ENCODE data around the gene SLC34A1. TPM values are rescaled to one million over a fixed set of nuclear protein-coding genes. Genes with fewer than 3 reads are reported as not detected.
A peak's percentile ranks its signal among the peaks of the same experiment; 100 is the strongest.

The SLC34A1 gene
- total RNA-seq, 1 donor from 2014 or later, result not detected

- Mint-ChIP-seq H3K4me3 (ENCODE audit: low read depth) (peak overlapping the region; percentile 75), H3K4me1 (ENCODE audit: low read depth) (peaks cover 10% of the 10 kb centered on the region), H3K27ac (no peak overlapping the region), H3K9me3 (ENCODE audit: low read depth) (no peaks in the 10 kb centered on the region), H3K27me3 (peaks cover 11% of the 10 kb centered on the region), H3K36me3 (ENCODE audit: insufficient read depth) (no peaks in the 10 kb centered on the region)
- DNase-seq (ENCODE audit: low spot score, unreplicated experiment), result no peak
- no peak for TF ChIP-seq CTCF (IDR thresholded peaks at IDR 0.05; ENCODE audit: unreplicated experiment)
Measured at GRCh38 chr5:177371120-177372033, 12.9 kb upstream of the SLC34A1 start.

GRCh38 chr5:177372034-177372896 lies 12.0 kb upstream of the SLC34A1 start:
- H3K9me3 Mint-ChIP-seq (ENCODE audit: low read depth), result no peaks in the 10 kb centered on the region
- TF ChIP-seq CTCF (IDR thresholded peaks at IDR 0.05; ENCODE audit: unreplicated experiment), result no peak
- H3K27ac Mint-ChIP-seq, result no peak overlapping the region
- H3K4me1 Mint-ChIP-seq (ENCODE audit: low read depth), result peaks cover 4% of the 10 kb centered on the region
- H3K36me3 Mint-ChIP-seq (ENCODE audit: insufficient read depth), result no peaks in the 10 kb centered on the region
- DNase-seq (ENCODE audit: low spot score, unreplicated experiment), result no peak
- peak overlapping the region; percentile 35 for H3K4me3 Mint-ChIP-seq (ENCODE audit: low read depth)
- H3K27me3 Mint-ChIP-seq, result peaks cover 11% of the 10 kb centered on the region

GRCh38 chr5:177372910-177373309 lies 11.3 kb upstream of the SLC34A1 start:
- H3K9me3 Mint-ChIP-seq (ENCODE audit: low read depth), result no peaks in the 10 kb centered on the region
- TF ChIP-seq CTCF (IDR thresholded peaks at IDR 0.05; ENCODE audit: unreplicated experiment), result no peak
- H3K4me1 Mint-ChIP-seq (ENCODE audit: low read depth), result peaks cover 4% of the 10 kb centered on the region
- H3K27me3 Mint-ChIP-seq, result peaks cover 11% of the 10 kb centered on the region
- no peak for DNase-seq (ENCODE audit: low spot score, unreplicated experiment)
- no peaks in the 10 kb centered on the region for H3K36me3 Mint-ChIP-seq (ENCODE audit: insufficient read depth)
- no peak overlapping the region for H3K27ac Mint-ChIP-seq
- H3K4me3 Mint-ChIP-seq (ENCODE audit: low read depth), result no peak overlapping the region

- Mint-ChIP-seq H3K9me3 (ENCODE audit: low read depth) (no peaks in the 10 kb centered on the region), H3K27ac (no peak overlapping the region)
- no peak for DNase-seq (ENCODE audit: low spot score, unreplicated experiment)
Measured at GRCh38 chr5:177373806-177374205, 10.4 kb upstream of the SLC34A1 start.

More at GRCh38 chr5:177373806-177374205, 10.4 kb upstream of the SLC34A1 start:
- Mint-ChIP-seq H3K36me3 (ENCODE audit: insufficient read depth) (no peaks in the 10 kb centered on the region), H3K4me3 (ENCODE audit: low read depth) (no peak overlapping the region), H3K4me1 (ENCODE audit: low read depth) (peaks cover 5% of the 10 kb centered on the region), H3K27me3 (peaks cover 6% of the 10 kb centered on the region)
- no peak for TF ChIP-seq CTCF (IDR thresholded peaks at IDR 0.05; ENCODE audit: unreplicated experiment)
